GM12878 (cell line): ENCODE data around the gene RABGEF1. TPM values are rescaled to one million over a fixed set of nuclear protein-coding genes. Genes with fewer than 3 reads are reported as not detected.
"Not testable (repeated sequence)": the region's sequence is repeated elsewhere in the genome, so short reads cannot be mapped to it uniquely, and the experiment has no call there.

Source experiments
- ATAC-seq: fragments of 200-7000 bp; cut with Tn5 transposase; 3 replicates; pipeline ENCODE4 v1.9.1; 2020; ENCODE audit warnings: mild to moderate bottlenecking, moderate library complexity
- BruUV-seq: library from RNA; stranded (reverse); fragments of 400-500 nt; replicated peaks from 2 replicates; lab custom pipeline; 2021; lab: Mats Ljungman, UMichigan
- CTCF ChIA-PET: fragments of 300-600 bp; sonication (Branson Sonifier 250); formaldehyde crosslinking; extraction: SDS; loops from one replicate; lab custom pipeline; 2021; ENCODE audit warnings: inconsistent platforms; lab: Yijun Ruan, JAX
- POLR2A ChIA-PET: fragments of 350-600 bp; formaldehyde crosslinking; extraction: SDS; loops from one replicate; lab custom pipeline; 2021; ENCODE audit warnings: inconsistent platforms; lab: Charles Lee
- RAD21 ChIA-PET: fragments of 300-600 bp; sonication (Branson Sonifier 250); formaldehyde crosslinking; loops from one replicate; lab custom pipeline; 2023; ENCODE audit warnings: antibody characterized with exemption; ENCODE audit not compliant: unreplicated experiment; lab: Charles Lee
- SMC1A ChIA-PET: fragments of 300-600 bp; sonication (Branson Sonifier 250); formaldehyde crosslinking; loops from one replicate; lab custom pipeline; 2023; ENCODE audit not compliant: unreplicated experiment, uncharacterized antibody; lab: Charles Lee
- DNase-seq: peaks from one replicate; pipeline ENCODE4 v3.0.0-alpha.2; 2011; ENCODE audit warnings: low read depth, low spot score
- FAIRE-seq: peaks from 3 replicates; lab custom pipeline; 2011; peaks lifted over from hg19 to GRCh38; lab: Jason Lieb, UNC
- H2AFZ ChIP-seq: 2 replicates; pipeline ENCODE4 v1.6.0; 2011; ENCODE audit warnings: low read depth, low read length, control low read depth; ENCODE audit not compliant: control insufficient read depth
- H3K27ac ChIP-seq: 2 replicates; pipeline ENCODE4 v1.5.1; 2011; ENCODE audit warnings: control low read depth; ENCODE audit not compliant: control insufficient read depth, insufficient read depth
- H3K27me3 ChIP-seq, 2 experiments: replicated peaks in 1 of 2; 2 replicates each; pipeline versions ENCODE4 v1.6.0 to v1.6.1; 2011; ENCODE audit warnings: low read length in 1 of 2; ENCODE audit not compliant: control insufficient read depth in 2 of 2, insufficient read depth in 2 of 2
- H3K36me3 ChIP-seq, 2 experiments: 2 replicates each; pipeline ENCODE4 v1.5.1; 2011; ENCODE audit warnings: low read length in 1 of 2; ENCODE audit not compliant: control insufficient read depth in 2 of 2, insufficient read depth in 2 of 2
- H3K4me1 ChIP-seq: 2 replicates; pipeline ENCODE4 v1.6.1; 2011; ENCODE audit warnings: mild to moderate bottlenecking, low read length, moderate library complexity, mixed read lengths; ENCODE audit not compliant: control insufficient read depth, insufficient read depth
- H3K4me2 ChIP-seq: 2 replicates; pipeline ENCODE4 v1.6.0; 2011; ENCODE audit warnings: control low read depth; ENCODE audit not compliant: control insufficient read depth, insufficient read depth
- H3K4me3 ChIP-seq: fragments of 200-600 bp; sonication (generic); 2 replicates; pipeline ENCODE4 v1.5.1; 2016
- H3K79me2 ChIP-seq: 2 replicates; pipeline ENCODE4 v1.6.0; 2011; ENCODE audit warnings: low read length; ENCODE audit not compliant: control insufficient read depth, insufficient read depth
- H3K9ac ChIP-seq: 2 replicates; pipeline ENCODE4 v1.8.0; 2011; ENCODE audit warnings: low read length, control low read depth, mixed read lengths; ENCODE audit not compliant: control insufficient read depth, insufficient read depth
- H3K9me3 ChIP-seq: replicated peaks from 3 replicates; pipeline ENCODE4 v1.5.1; 2011; ENCODE audit warnings: mild to moderate bottlenecking, low read length; ENCODE audit not compliant: control insufficient read depth, insufficient read depth
- H4K20me1 ChIP-seq: 2 replicates; pipeline ENCODE4 v1.6.0; 2011; ENCODE audit not compliant: control insufficient read depth, insufficient read depth
- CBX3 ChIP-seq: fragments of 200-600 bp; sonication (generic); IDR thresholded peaks from 2 replicates; pipeline ENCODE4 v1.6.1; 2016; ENCODE audit warnings: low read depth, borderline replicate concordance
- E2F4 ChIP-seq: IDR thresholded peaks from 2 replicates; pipeline ENCODE4 v1.6.1; 2012; ENCODE audit warnings: low read depth, low read length, improper control_type of control experiment
- E4F1 ChIP-seq: fragments of 450-650 bp; IDR thresholded peaks from 2 replicates; pipeline ENCODE4 v1.6.1; 2018; ENCODE audit warnings: borderline replicate concordance, mild to moderate bottlenecking; ENCODE audit not compliant: partially characterized antibody
- GATAD2B ChIP-seq: fragments of 450-650 bp; conservative IDR thresholded peaks from 2 replicates; pipeline ENCODE4 v1.6.1; 2017; ENCODE audit warnings: low read depth, mild to moderate bottlenecking, moderate library complexity
- PAX8 ChIP-seq: fragments of 450-650 bp; IDR thresholded peaks from 2 replicates; pipeline ENCODE4 v1.6.1; 2017; ENCODE audit warnings: mild to moderate bottlenecking, moderate library complexity
- SIN3A ChIP-seq: IDR thresholded peaks from 2 replicates; pipeline ENCODE4 v1.6.1; 2012; ENCODE audit warnings: low read depth, low read length, improper control_type of control experiment
- STAT1 ChIP-seq: fragments of 450-650 bp; conservative IDR thresholded peaks from 2 replicates; pipeline ENCODE4 v1.6.1; 2014; ENCODE audit warnings: antibody characterized with exemption, mild to moderate bottlenecking
- USF2 ChIP-seq: IDR thresholded peaks from 2 replicates; pipeline ENCODE4 v1.6.1; 2011; ENCODE audit warnings: low read depth, low read length, improper control_type of control experiment, borderline replicate concordance
- ZNF207 ChIP-seq: fragments of 450-650 bp; IDR thresholded peaks from 2 replicates; pipeline ENCODE4 v1.6.1; 2014; ENCODE audit warnings: antibody characterized with exemption, mild to moderate bottlenecking, borderline replicate concordance
- ZNF274 ChIP-seq: IDR thresholded peaks from one replicate; pipeline ENCODE4 v1.8.0; 2011; ENCODE audit not compliant: insufficient read length, insufficient read depth
- WGBS: methylation state at CpG from one replicate; pipeline ENCODE4 v1.1.6; 2016; ENCODE audit warnings: low lambda C conversion rate; ENCODE audit not compliant: insufficient replicate concordance, insufficient coverage; ENCODE audit errors: missing lambda C conversion rate; 5-methylcytosine and 5-hydroxymethylcytosine counted together
- in situ Hi-C: fragments of 300-500 bp; cut with MboI; formaldehyde crosslinking; loops from 9 replicates; pipeline ENCODE4 v1.14.3; 2018; ENCODE audit warnings: mixed read lengths
- intact Hi-C: fragments of 100-400 bp; cut with micrococcal nuclease; formaldehyde crosslinking; loops from one replicate; pipeline ENCODE4 v1.14.2; 2022; ENCODE audit not compliant: unreplicated experiment
- polyA plus RNA-seq, 11 experiments: library from polyadenylated mRNA; depleted of rRNA in 4 of 11; unstranded in 6 of 11; stranded (reverse) in 5 of 11; fragments of >200 nt; fragmentation: Nextera tagmentation in 4 of 11; fragmentation: Illumina TruSeq in 1 of 11; extraction: Ambion mirVana in 4 of 11; extraction: Trizol in 1 of 11; gene quantifications; 1 replicate in 1 of 11; 2 replicates in 10 of 11; pipeline versions ENCODE4 v1.2.1 to v1.2.3, GENCODE V29; 2011 to 2016; ENCODE audit warnings: inconsistent platforms in 2 of 11, missing spikeins in 2 of 11, low read depth in 1 of 11
- total RNA-seq, 4 experiments: library from RNA; depleted of rRNA in 3 of 4; stranded (reverse); fragments of >200 nt in 3 of 4; fragmentation: Illumina TruSeq in 1 of 4; extraction: Trizol in 1 of 4; gene quantifications; 2 replicates each; pipeline versions ENCODE4 v1.2.1 to v1.2.3, GENCODE V29; 2013 to 2021

The RABGEF1 gene
- total and polyA plus RNA-seq, 10 of the 15 experiments (the other 5 are each of a cell fraction or from before 2014, with no cell fraction given), result 10.2 to 36.4 (median 26.1) TPM

GRCh38 chr7:66765322-66766025 lies 24.9 kb downstream of the RABGEF1 start:
- ATAC-seq, RAD21 ChIA-PET, H3K9ac ChIP-seq, H2AFZ ChIP-seq, BruUV-seq, CTCF ChIA-PET, in situ Hi-C loops, H3K27ac ChIP-seq, H3K4me2 ChIP-seq, H3K36me3 ChIP-seq, POLR2A ChIA-PET, FAIRE-seq, H3K27me3 ChIP-seq, H3K4me3 ChIP-seq, H4K20me1 ChIP-seq, H3K9me3 ChIP-seq, DNase-seq, intact Hi-C loops: not testable (repeated sequence)
- 68% methylated on average over 5 of the region's 6 CpGs for WGBS
- SMC1A ChIA-PET, result interaction anchor here (0.7 to 1.9 kb wide), 5 partner anchors 9 to 25 kb away, joined by 3 to 6 read pairs (median 3); no protein-coding TSS in a partner anchor
- Histone ChIP-seq H3K79me2 (peaks cover 47% of the 10 kb centered on the region), H3K4me1 (peaks cover 20% of the 10 kb centered on the region)

- intact Hi-C loops, result no loop called here
- H3K79me2 ChIP-seq, result peaks cover 52% of the 10 kb centered on the region
- peaks cover 20% of the 10 kb centered on the region for H3K4me1 ChIP-seq
- H4K20me1 ChIP-seq, result no peaks in the 10 kb centered on the region
- H3K27ac ChIP-seq, result no peak overlapping the region
- ChIA-PET SMC1A (interaction anchor here (0.6 to 1.9 kb wide), 6 partner anchors 9 to 150 kb away, joined by 3 to 6 read pairs (median 3); no protein-coding TSS in a partner anchor), POLR2A (no interaction called here), RAD21 (no interaction called here), CTCF (no interaction called here)
- BruUV-seq, result no TSS peak
- WGBS, result 84% methylated on average over 5 of the region's 5 CpGs
- DNase-seq, result no peak
- no peak overlapping the region for H2AFZ ChIP-seq
- H3K36me3 ChIP-seq, result no peaks in the 10 kb centered on the region; a peak in 1 of 4 replicates
- no peaks in the 10 kb centered on the region for H3K27me3 ChIP-seq
- H3K9ac ChIP-seq, result no peak overlapping the region
- H3K4me2 ChIP-seq, result no peak overlapping the region
- ATAC-seq, result no peak
- in situ Hi-C loops, result no loop called here
- FAIRE-seq, result no peak
- no peak overlapping the region for H3K4me3 ChIP-seq
- peaks cover 5% of the 10 kb centered on the region; the same call in 2 of the 3 replicates for H3K9me3 ChIP-seq
- TF ChIP-seq STAT1, result no peak
- no peak for TF ChIP-seq PAX8
- TF ChIP-seq GATAD2B, result no peak
- no peak for TF ChIP-seq ZNF207
- TF ChIP-seq ZNF274, result no peak
- no peak for TF ChIP-seq E4F1
- no peak for TF ChIP-seq SIN3A
- TF ChIP-seq CBX3, result no peak
- TF ChIP-seq E2F4, result no peak
- no peak for TF ChIP-seq USF2
Observed at GRCh38 chr7:66766041-66766440, 25.5 kb downstream of the RABGEF1 start.
